Memory B cell (primary cell): ENCODE data around the gene TMEM74B.
A peak's percentile ranks its signal among the peaks of the same experiment; 100 is the strongest.

Source experiments
- ATAC-seq: fragments of 150-1000 bp; cut with Tn5 transposase; 2 replicates; pipeline ENCODE4 v1.10.0; 2021; ENCODE audit warnings: low read depth, mild to moderate bottlenecking, moderate library complexity
- DNase-seq, 2 donors: peaks; one replicate each; pipeline ENCODE4 v3.0.0; 2022; ENCODE audit warnings: low spot score in 2 of 2
- H3K27ac Mint-ChIP-seq: one replicate; pipeline ENCODE4 v1.8.0; 2022; ENCODE audit warnings: mild to moderate bottlenecking, moderate library complexity, mixed read lengths
- H3K27me3 Mint-ChIP-seq: one replicate; pipeline ENCODE4 v1.8.0; 2022; ENCODE audit warnings: mixed read lengths
- H3K36me3 Mint-ChIP-seq: one replicate; pipeline ENCODE4 v1.8.0; 2022; ENCODE audit warnings: mild to moderate bottlenecking, mixed read lengths
- H3K4me1 Mint-ChIP-seq: one replicate; pipeline ENCODE4 v1.8.0; 2022; ENCODE audit warnings: mixed read lengths
- H3K4me3 Mint-ChIP-seq: one replicate; pipeline ENCODE4 v1.8.0; 2022; ENCODE audit warnings: mild to moderate bottlenecking, moderate library complexity, mixed read lengths
- H3K9me3 Mint-ChIP-seq: one replicate; pipeline ENCODE4 v1.8.0; 2022; ENCODE audit warnings: mixed read lengths

The TMEM74B gene

DNA sequence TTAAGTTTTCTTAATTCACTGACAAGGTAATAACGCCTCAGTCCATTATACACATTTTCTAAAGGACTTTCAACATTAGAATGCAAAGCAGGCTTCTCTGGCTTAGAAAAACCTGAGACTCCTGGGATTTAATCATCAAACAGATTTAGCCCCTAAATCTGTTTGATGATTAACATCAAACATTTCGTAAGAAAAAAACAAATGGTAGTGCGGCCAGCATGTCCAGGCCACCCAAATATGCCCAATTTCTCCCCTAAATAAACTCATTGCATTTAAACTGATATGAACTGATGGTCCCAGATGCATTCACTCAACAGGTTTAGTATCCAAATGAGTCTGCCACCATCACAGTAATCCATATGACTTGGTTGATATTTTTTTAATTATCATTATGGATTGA, 6.2 kb downstream of the TMEM74B start:
- no peak overlapping the region for H3K27ac Mint-ChIP-seq
- H3K9me3 Mint-ChIP-seq: no peaks in the 10 kb centered on the region
- DNase-seq (no peak), ATAC-seq (no peak)
- peaks cover 6% of the 10 kb centered on the region for H3K4me1 Mint-ChIP-seq
- H3K4me3 Mint-ChIP-seq: no peak overlapping the region
- peaks cover 10% of the 10 kb centered on the region for H3K36me3 Mint-ChIP-seq
- H3K27me3 Mint-ChIP-seq: peaks cover 2% of the 10 kb centered on the region

GRCh38 chr20:1178103-1178502, 6.7 kb downstream of the TMEM74B start:
- no peak for ATAC-seq
- Mint-ChIP-seq H3K27me3 (no peaks in the 10 kb centered on the region), H3K4me3 (no peak overlapping the region), H3K36me3 (peaks cover 10% of the 10 kb centered on the region), H3K4me1 (peaks cover 6% of the 10 kb centered on the region), H3K9me3 (no peaks in the 10 kb centered on the region), H3K27ac (no peak overlapping the region)
- DNase-seq: no peak

DNA sequence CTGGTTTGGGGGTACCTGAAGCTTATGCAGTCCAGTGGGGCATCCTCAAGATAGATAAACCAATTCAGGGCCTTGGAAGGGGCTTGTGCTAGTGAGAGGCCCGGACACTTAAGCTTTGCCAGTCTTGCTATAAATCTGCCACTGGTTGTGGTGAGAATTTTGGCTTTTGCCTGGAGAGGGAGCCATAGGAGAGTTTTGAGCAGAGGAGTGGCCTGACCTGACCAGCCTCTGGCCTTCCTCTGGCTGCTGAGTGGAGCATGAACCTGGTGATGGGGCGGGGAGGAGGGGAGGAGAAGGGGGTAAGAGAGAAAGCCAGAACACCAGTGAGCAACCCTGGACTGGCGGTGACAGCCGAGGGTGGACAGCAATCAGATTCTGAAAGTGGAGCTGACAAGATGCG, 7.1 kb downstream of the TMEM74B start:
- no peak for ATAC-seq
- Mint-ChIP-seq H3K27ac (no peak overlapping the region), H3K4me1 (peaks cover 6% of the 10 kb centered on the region), H3K9me3 (no peaks in the 10 kb centered on the region), H3K27me3 (no peaks in the 10 kb centered on the region), H3K4me3 (no peak overlapping the region), H3K36me3 (peaks cover 12% of the 10 kb centered on the region)
- no peak for DNase-seq

- H3K36me3 Mint-ChIP-seq: peaks cover 21% of the 10 kb centered on the region
- DNase-seq (no peak), ATAC-seq (no peak)
- no peak overlapping the region for H3K27ac Mint-ChIP-seq
- no peaks in the 10 kb centered on the region for H3K4me1 Mint-ChIP-seq
- H3K4me3 Mint-ChIP-seq: no peak overlapping the region
- H3K27me3 Mint-ChIP-seq: no peaks in the 10 kb centered on the region
- H3K9me3 Mint-ChIP-seq: no peaks in the 10 kb centered on the region
Measured at GRCh38 chr20:1174787-1175186, 10.0 kb downstream of the TMEM74B start.

GRCh38 chr20:1173698-1174097, 11.1 kb downstream of the TMEM74B start:
- H3K27me3 Mint-ChIP-seq: no peaks in the 10 kb centered on the region
- ATAC-seq (no peak), DNase-seq (no peak)
- H3K4me1 Mint-ChIP-seq: no peaks in the 10 kb centered on the region
- no peak overlapping the region for H3K27ac Mint-ChIP-seq
- H3K9me3 Mint-ChIP-seq: no peaks in the 10 kb centered on the region
- no peak overlapping the region for H3K4me3 Mint-ChIP-seq
- peaks cover 28% of the 10 kb centered on the region for H3K36me3 Mint-ChIP-seq

GRCh38 chr20:1171461-1172093, 13.2 kb downstream of the TMEM74B start:
- DNase-seq (no peak), ATAC-seq (no peak)
- H3K4me1 Mint-ChIP-seq: no peaks in the 10 kb centered on the region
- H3K4me3 Mint-ChIP-seq: no peak overlapping the region
- peaks cover 41% of the 10 kb centered on the region for H3K36me3 Mint-ChIP-seq
- no peak overlapping the region for H3K27ac Mint-ChIP-seq
- H3K9me3 Mint-ChIP-seq: no peaks in the 10 kb centered on the region
- no peaks in the 10 kb centered on the region for H3K27me3 Mint-ChIP-seq

DNA sequence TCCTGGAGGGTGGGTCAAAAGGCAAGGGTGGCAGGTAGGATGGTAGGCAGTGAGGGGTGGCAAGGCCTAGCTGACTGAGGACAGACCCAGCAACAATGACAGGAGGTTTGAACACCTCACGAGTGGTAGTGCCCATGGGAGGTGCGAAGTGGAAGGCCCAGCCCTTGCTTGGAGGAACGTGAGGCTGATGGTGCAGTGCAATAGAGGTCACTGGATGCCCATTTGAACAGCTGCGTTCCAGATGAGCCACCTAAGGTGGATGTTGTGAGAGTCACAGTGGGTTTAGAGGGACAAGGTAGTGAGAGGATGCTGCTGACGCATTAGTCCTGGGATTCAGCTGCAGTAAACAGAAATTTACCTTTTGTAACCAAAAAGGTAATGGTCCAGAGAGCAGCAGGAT, 15.6 kb downstream of the TMEM74B start:
- H3K4me3 Mint-ChIP-seq: no peak overlapping the region
- no peak overlapping the region for H3K27ac Mint-ChIP-seq
- no peak for ATAC-seq
- H3K4me1 Mint-ChIP-seq: peaks cover 3% of the 10 kb centered on the region
- no peak for DNase-seq
- no peaks in the 10 kb centered on the region for H3K27me3 Mint-ChIP-seq
- H3K36me3 Mint-ChIP-seq: peaks cover 57% of the 10 kb centered on the region
- no peaks in the 10 kb centered on the region for H3K9me3 Mint-ChIP-seq

- Mint-ChIP-seq H3K27me3 (no peaks in the 10 kb centered on the region), H3K27ac (no peak overlapping the region), H3K36me3 (peaks cover 62% of the 10 kb centered on the region), H3K9me3 (no peaks in the 10 kb centered on the region), H3K4me1 (peaks cover 3% of the 10 kb centered on the region), H3K4me3 (no peak overlapping the region)
- ATAC-seq (no peak), DNase-seq (no peak)
Measured at GRCh38 chr20:1166948-1167720, 17.6 kb downstream of the TMEM74B start.

DNA sequence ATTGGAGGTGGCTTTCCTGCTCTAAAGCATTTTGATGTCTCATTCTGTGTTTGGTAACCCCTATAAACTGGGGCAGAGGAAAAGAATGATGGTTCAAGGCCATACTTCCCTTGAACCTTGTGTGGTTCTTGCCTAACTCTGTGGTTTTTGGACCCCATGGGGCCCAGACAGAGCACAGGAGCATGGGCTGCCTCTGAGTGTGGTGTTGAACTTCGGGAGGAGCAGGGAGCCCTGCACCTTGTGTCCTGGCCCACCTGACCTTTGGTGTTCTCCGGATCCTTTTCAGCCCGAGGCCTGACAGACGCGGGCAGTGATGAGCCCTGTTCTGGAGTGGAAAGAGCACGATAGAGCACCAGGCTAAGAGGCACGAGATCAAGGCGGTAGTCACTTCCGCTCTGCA, 18.8 kb downstream of the TMEM74B start:
- H3K36me3 Mint-ChIP-seq: peaks cover 66% of the 10 kb centered on the region
- H3K9me3 Mint-ChIP-seq: no peaks in the 10 kb centered on the region
- peaks cover 3% of the 10 kb centered on the region for H3K4me1 Mint-ChIP-seq

GRCh38 chr20:1165521-1165920, 19.3 kb downstream of the TMEM74B start:
- Mint-ChIP-seq H3K27me3 (no peaks in the 10 kb centered on the region), H3K27ac (no peak overlapping the region), H3K9me3 (no peaks in the 10 kb centered on the region), H3K4me3 (no peak overlapping the region), H3K4me1 (peaks cover 3% of the 10 kb centered on the region), H3K36me3 (peaks cover 68% of the 10 kb centered on the region)
- DNase-seq (no peak), ATAC-seq (no peak)

More for the DNA sequence above, 18.8 kb downstream of the TMEM74B start:
- ATAC-seq (no peak), DNase-seq (no peak)
- Mint-ChIP-seq H3K27me3 (no peaks in the 10 kb centered on the region), H3K4me3 (no peak overlapping the region), H3K27ac (no peak overlapping the region)

GRCh38 chr20:1164871-1165270, 19.9 kb downstream of the TMEM74B start:
- peaks cover 68% of the 10 kb centered on the region for H3K36me3 Mint-ChIP-seq
- H3K27ac Mint-ChIP-seq: no peak overlapping the region
- DNase-seq (no peak), ATAC-seq (no peak)
- peaks cover 3% of the 10 kb centered on the region for H3K4me1 Mint-ChIP-seq
- H3K4me3 Mint-ChIP-seq: no peak overlapping the region
- no peaks in the 10 kb centered on the region for H3K27me3 Mint-ChIP-seq
- no peaks in the 10 kb centered on the region for H3K9me3 Mint-ChIP-seq

DNA sequence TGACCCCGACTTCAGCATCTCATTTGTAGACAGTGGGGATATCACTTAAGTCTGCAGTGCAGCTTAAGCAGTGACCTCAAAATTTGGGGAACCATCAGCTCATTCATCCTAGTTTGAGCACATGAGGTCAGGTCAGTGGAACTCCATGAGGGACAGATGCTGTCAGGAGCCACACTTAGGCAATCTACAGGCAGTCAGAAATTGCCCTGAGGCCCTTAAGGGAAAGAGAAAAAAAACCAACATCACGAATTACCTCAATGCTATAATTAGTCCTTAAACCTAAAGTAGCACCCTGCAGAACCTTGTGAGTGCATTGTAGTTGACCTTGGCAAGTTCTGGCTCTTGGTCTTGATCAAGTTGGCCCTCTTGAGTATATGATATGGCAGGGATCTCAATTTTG, 21.1 kb downstream of the TMEM74B start:
- ATAC-seq (no peak), DNase-seq (no peak)
- Mint-ChIP-seq H3K27ac (no peak overlapping the region), H3K36me3 (peaks cover 59% of the 10 kb centered on the region), H3K4me3 (no peak overlapping the region), H3K4me1 (peaks cover 3% of the 10 kb centered on the region), H3K27me3 (no peaks in the 10 kb centered on the region), H3K9me3 (no peaks in the 10 kb centered on the region)

GRCh38 chr20:1163105-1163504, 21.7 kb downstream of the TMEM74B start:
- Mint-ChIP-seq H3K36me3 (peaks cover 54% of the 10 kb centered on the region), H3K4me1 (peaks cover 3% of the 10 kb centered on the region)

DNA sequence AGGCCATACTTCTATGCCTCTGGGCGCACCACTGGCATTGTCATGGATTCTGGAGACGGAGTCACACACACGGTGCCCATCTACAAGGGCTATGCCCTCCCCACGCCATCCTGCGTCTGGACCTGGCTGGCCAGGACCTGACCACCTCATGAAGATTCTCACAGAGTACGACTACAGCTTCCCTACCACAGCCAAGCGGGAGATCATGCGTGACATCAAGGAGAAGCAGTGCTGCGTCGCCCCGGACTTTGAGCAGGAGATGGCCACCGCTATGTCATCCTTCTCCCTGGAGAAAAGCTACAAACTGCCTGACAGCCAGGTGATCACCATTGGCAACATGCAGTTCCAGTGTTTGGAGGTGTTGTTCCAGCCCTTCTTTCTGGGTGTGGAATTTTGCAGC, 23.8 kb downstream of the TMEM74B start:
- no peak for ATAC-seq
- DNase-seq: no peak
- peaks cover 5% of the 10 kb centered on the region for H3K9me3 Mint-ChIP-seq
- peaks cover 3% of the 10 kb centered on the region for H3K4me1 Mint-ChIP-seq
- H3K4me3 Mint-ChIP-seq: no peak overlapping the region
- no peaks in the 10 kb centered on the region for H3K27me3 Mint-ChIP-seq
- no peak overlapping the region for H3K27ac Mint-ChIP-seq
- peaks cover 48% of the 10 kb centered on the region for H3K36me3 Mint-ChIP-seq

More at GRCh38 chr20:1163105-1163504, 21.7 kb downstream of the TMEM74B start:
- no peaks in the 10 kb centered on the region for H3K27me3 Mint-ChIP-seq
- DNase-seq (no peak), ATAC-seq (no peak)
- H3K27ac Mint-ChIP-seq: peak overlapping the region; percentile 45
- no peaks in the 10 kb centered on the region for H3K9me3 Mint-ChIP-seq
- H3K4me3 Mint-ChIP-seq: no peak overlapping the region

GRCh38 chr20:1160496-1160895, 24.3 kb downstream of the TMEM74B start:
- peaks cover 3% of the 10 kb centered on the region for H3K4me1 Mint-ChIP-seq
- no peak for DNase-seq

More at GRCh38 chr20:1160496-1160895, 24.3 kb downstream of the TMEM74B start:
- Mint-ChIP-seq H3K4me3 (no peak overlapping the region), H3K27ac (no peak overlapping the region), H3K27me3 (no peaks in the 10 kb centered on the region), H3K9me3 (peaks cover 8% of the 10 kb centered on the region), H3K36me3 (peaks cover 45% of the 10 kb centered on the region)
- no peak for ATAC-seq
